Astrocyte (in vitro differentiated cells and primary cell): ENCODE data around the gene NEK6.

Experiments
- CTCF ChIP-seq: IDR thresholded peaks from 2 replicates; pipeline ENCODE4 v1.5.1; 2011; ENCODE audit warnings: low read depth, mild to moderate bottlenecking, inconsistent platforms, low read length, moderate library complexity; ENCODE audit not compliant: insufficient read depth
- EZH2 ChIP-seq: IDR thresholded peaks from 2 replicates; pipeline ENCODE4 v1.6.1; 2012; ENCODE audit warnings: mild to moderate bottlenecking, low read length, inconsistent platforms; ENCODE audit not compliant: insufficient read depth

- TF ChIP-seq CTCF (no peak), EZH2 (no peak)
Observed at GRCh38 chr9:124264823-124265233, 7.1 kb downstream of the NEK6 start.
